Endothelial cell of umbilical vein (primary cell): Measurements from ENCODE around the gene BTBD18. TPM values are rescaled to one million over a fixed set of nuclear protein-coding genes. Genes with fewer than 3 reads are reported as not detected.

ENCODE experiments used
- BruUV-seq: library from RNA; stranded (reverse); fragments of 400-500 nt; replicated peaks from 2 replicates; lab custom pipeline; 2021; lab: Mats Ljungman, UMichigan
- CTCF ChIA-PET: fragments of 300-600, 350-600 bp; sonication (Branson Sonifier 250); formaldehyde crosslinking; loops from one replicate; lab custom pipeline; 2021; ENCODE audit warnings: antibody characterized with exemption, inconsistent platforms; lab: Charles Lee
- POLR2A ChIA-PET: fragments of 300-600, 350-600 bp; sonication (Branson Sonifier 250); formaldehyde crosslinking; loops from one replicate; lab custom pipeline; 2021; ENCODE audit warnings: antibody characterized with exemption, inconsistent platforms; lab: Charles Lee
- DNase-seq: peaks from one replicate; pipeline ENCODE4 v3.0.0-alpha.2; 2011; ENCODE audit warnings: low read depth, low spot score
- FAIRE-seq: peaks from 2 replicates; lab custom pipeline; 2011; peaks lifted over from hg19 to GRCh38; lab: Jason Lieb, UNC
- H2AFZ ChIP-seq: 2 replicates; pipeline ENCODE4 v1.6.0; 2012; ENCODE audit warnings: low read depth, low read length, control low read depth, inconsistent platforms
- H3K27ac ChIP-seq: 2 replicates; pipeline ENCODE4 v1.5.1; 2011; ENCODE audit warnings: low read depth, mild to moderate bottlenecking, control low read depth, low read length, moderate library complexity; ENCODE audit not compliant: insufficient read depth
- H3K27me3 ChIP-seq, 2 experiments: 2 replicates each; pipeline versions ENCODE4 v1.6.0 to v1.6.1; 2011; ENCODE audit warnings: low read length in 2 of 2, mixed read lengths in 1 of 2; ENCODE audit not compliant: control insufficient read depth in 2 of 2, insufficient read depth in 2 of 2
- H3K36me3 ChIP-seq, 2 experiments: 2 replicates in 1 of 2; 3 replicates in 1 of 2; pipeline ENCODE4 v1.5.1; 2011; ENCODE audit warnings: low read length in 2 of 2, mild to moderate bottlenecking in 1 of 2, moderate library complexity in 1 of 2; ENCODE audit not compliant: control insufficient read depth in 2 of 2, insufficient read depth in 2 of 2; ENCODE audit errors: extremely low read depth in 1 of 2
- H3K4me1 ChIP-seq: 3 replicates; pipeline ENCODE4 v1.5.1; 2011; ENCODE audit warnings: mild to moderate bottlenecking, low read length; ENCODE audit not compliant: control insufficient read depth, insufficient read depth; ENCODE audit errors: extremely low read depth
- H3K4me2 ChIP-seq: 2 replicates; pipeline ENCODE4 v1.6.1; 2011; ENCODE audit warnings: low read length, control low read depth, mixed read lengths; ENCODE audit not compliant: insufficient read depth
- H3K4me3 ChIP-seq, 3 experiments: fragments of 200-600 bp in 1 of 3; sonication (generic), shearing (Covaris generic) in 1 of 3; replicated peaks in 1 of 3; 2 replicates each; pipeline ENCODE4 v1.5.1; 2011 to 2016; ENCODE audit warnings: control low read depth in 3 of 3, low read length in 3 of 3, mild to moderate bottlenecking in 2 of 3, inconsistent platforms in 1 of 3, low read depth in 1 of 3, moderate library complexity in 1 of 3; ENCODE audit not compliant: insufficient read depth in 1 of 3
- H3K79me2 ChIP-seq: 2 replicates; pipeline ENCODE4 v1.6.0; 2012; ENCODE audit warnings: low read length, inconsistent platforms; ENCODE audit not compliant: control insufficient read depth, insufficient read depth
- H3K9ac ChIP-seq: replicated peaks from 2 replicates; pipeline ENCODE3; 2011; ENCODE audit warnings: low read length, control low read depth; ENCODE audit not compliant: insufficient read depth; ENCODE audit errors: extremely low read depth
- H3K9me1 ChIP-seq: replicated peaks from 3 replicates; pipeline ENCODE4 v1.6.0; 2011; ENCODE audit warnings: mild to moderate bottlenecking, low read length; ENCODE audit not compliant: control insufficient read depth, insufficient read depth; ENCODE audit errors: extremely low read depth
- H3K9me3 ChIP-seq: replicated peaks from 2 replicates; pipeline ENCODE4 v1.5.1; 2012; ENCODE audit warnings: low read length, inconsistent platforms; ENCODE audit not compliant: control insufficient read depth, insufficient read depth
- H4K20me1 ChIP-seq: replicated peaks from 2 replicates; pipeline ENCODE3; 2011; ENCODE audit warnings: mild to moderate bottlenecking, low read length; ENCODE audit not compliant: control insufficient read depth, insufficient read depth; ENCODE audit errors: extremely low read depth
- CTCF ChIP-seq, 2 donors: IDR thresholded peaks; 1 replicate in 1 of 2; 2 replicates in 1 of 2; pipeline ENCODE4 v1.5.1; 2011; ENCODE audit warnings: low read length in 2 of 2, mild to moderate bottlenecking in 2 of 2, moderate library complexity in 2 of 2, control low read depth in 1 of 2, inconsistent platforms in 1 of 2, low read depth in 1 of 2; ENCODE audit not compliant: insufficient read depth in 1 of 2; ENCODE audit errors: extremely low read depth in 1 of 2
- EZH2 ChIP-seq: IDR thresholded peaks from 2 replicates; pipeline ENCODE4 v1.6.1; 2012; ENCODE audit warnings: borderline replicate concordance, low read depth, mild to moderate bottlenecking, moderate library complexity, low read length, inconsistent platforms; ENCODE audit not compliant: severe bottlenecking
- FOS ChIP-seq: IDR thresholded peaks from 2 replicates; pipeline ENCODE4 v1.6.1; 2011; ENCODE audit warnings: mild to moderate bottlenecking, low read length, moderate library complexity, borderline replicate concordance; ENCODE audit not compliant: insufficient read depth
- GATA2 ChIP-seq: IDR thresholded peaks from 2 replicates; pipeline ENCODE4 v1.7.0; 2011; ENCODE audit warnings: low read depth, mild to moderate bottlenecking, moderate library complexity, mixed read lengths, low read length; ENCODE audit not compliant: insufficient read length, insufficient read depth
- JUN ChIP-seq: IDR thresholded peaks from 2 replicates; pipeline ENCODE4 v1.6.1; 2011; ENCODE audit warnings: borderline replicate concordance, low read depth; ENCODE audit not compliant: insufficient read length, insufficient read depth
- MAX ChIP-seq: IDR thresholded peaks from 2 replicates; pipeline ENCODE4 v1.6.1; 2011; ENCODE audit not compliant: insufficient read depth, insufficient read length
- MYC ChIP-seq: IDR thresholded peaks from one replicate; pipeline ENCODE4 v1.6.1; 2011; ENCODE audit warnings: mild to moderate bottlenecking, low read depth, low read length
- POLR2A ChIP-seq: IDR thresholded peaks from 2 replicates; pipeline ENCODE4 v1.6.1; 2012; ENCODE audit warnings: low read depth, mild to moderate bottlenecking, control low read depth, low read length
- POLR2AphosphoS5 ChIP-seq: IDR thresholded peaks from 2 replicates; pipeline ENCODE4 v1.6.1; 2012; ENCODE audit warnings: low read depth, mild to moderate bottlenecking, control low read depth, low read length, moderate library complexity; ENCODE audit not compliant: insufficient read depth
- dilution Hi-C: fragments of 300-500 bp; cut with MboI; formaldehyde crosslinking; loops from one replicate; pipeline ENCODE4 v1.15.0; 2019; ENCODE audit warnings: low sequenced_read_pairs; ENCODE audit not compliant: extremely low pct_ligation_motif_present
- intact Hi-C: fragments of 100-400 bp; cut with micrococcal nuclease; formaldehyde crosslinking; loops from one replicate; pipeline ENCODE4 v1.10.0; 2022
- polyA plus RNA-seq, 4 experiments: library from polyadenylated mRNA; depleted of rRNA in 3 of 4; stranded (reverse) in 3 of 4; unstranded in 1 of 4; fragments of >200 nt; gene quantifications; 2 replicates each; pipeline versions ENCODE4 v1.2.1 to v1.2.3, GENCODE V29; 2011 to 2012; ENCODE audit warnings: missing spikeins in 1 of 4
- total RNA-seq: library from RNA; stranded (reverse); gene quantifications from 2 replicates; pipeline ENCODE4 v1.2.3, GENCODE V29; 2021

Gene BTBD18
- total and polyA plus RNA-seq, 2 donors (not counting 3 experiments of a cell fraction or from before 2014, with no cell fraction given), result not detected

- H3K79me2 ChIP-seq, result peaks cover 46% of the 10 kb centered on the region
- H3K4me3 ChIP-seq, result no peak overlapping the region
- H3K9me3 ChIP-seq, result no peaks in the 10 kb centered on the region
- BruUV-seq, result no TSS peak
- H3K4me1 ChIP-seq, result no peaks in the 10 kb centered on the region
- no peaks in the 10 kb centered on the region for H4K20me1 ChIP-seq
- POLR2A ChIA-PET, result no interaction called here
- intact Hi-C loops (no loop called here), dilution Hi-C loops (no loop called here)
- no peaks in the 10 kb centered on the region for H3K27me3 ChIP-seq
- no peaks in the 10 kb centered on the region for H3K9me1 ChIP-seq
- no peak overlapping the region for H3K9ac ChIP-seq
- FAIRE-seq (no peak), DNase-seq (no peak)
- H3K27ac ChIP-seq, result no peak overlapping the region
- TF ChIP-seq MAX (no peak), POLR2AphosphoS5 (no peak), FOS (no peak), GATA2 (no peak), MYC (no peak), POLR2A (no peak), JUN (no peak), EZH2 (no peak)
- H2AFZ ChIP-seq, result no peak overlapping the region
- CTCF ChIA-PET, result interaction anchor here (1.0 to 1.4 kb wide), 2 partner anchors 19 to 28 kb away, joined by 3 to 4 read pairs; partner anchors contain the start of gene BTBD18
- no peaks in the 10 kb centered on the region for H3K36me3 ChIP-seq
- H3K4me2 ChIP-seq, result no peak overlapping the region
Observed at GRCh38 chr11:57732661-57733060, 19.0 kb downstream of the BTBD18 start.

GRCh38 chr11:57729479-57729878 lies 22.1 kb downstream of the BTBD18 start:
- BruUV-seq, result no TSS peak
- TF ChIP-seq POLR2AphosphoS5 (no peak), MAX (no peak), CTCF (IDR thresholded peaks at IDR 0.05; ENCODE audit: extremely low read depth in 1 of 2, insufficient read depth in 1 of 2, low read depth in 1 of 2, low read length in 2 of 2) (no peak), JUN (no peak), MYC (no peak), GATA2 (no peak), FOS (no peak), EZH2 (no peak), POLR2A (no peak)
- DNase-seq (no peak), FAIRE-seq (no peak)
- no peaks in the 10 kb centered on the region for H3K9me3 ChIP-seq
- dilution Hi-C loops, result no loop called here
- H2AFZ ChIP-seq, result no peak overlapping the region
- no peaks in the 10 kb centered on the region for H4K20me1 ChIP-seq
- H3K9me1 ChIP-seq, result no peaks in the 10 kb centered on the region
- intact Hi-C loops, result no loop called here
- no peaks in the 10 kb centered on the region for H3K36me3 ChIP-seq
- no peaks in the 10 kb centered on the region for H3K4me1 ChIP-seq
- CTCF ChIA-PET, result interaction anchor here (0.6 kb wide), 1 partner anchor 25 kb away, joined by 4 read pairs; no protein-coding TSS in a partner anchor
- POLR2A ChIA-PET, result no interaction called here
- H3K79me2 ChIP-seq, result peaks cover 58% of the 10 kb centered on the region
- H3K27me3 ChIP-seq, result no peaks in the 10 kb centered on the region
- H3K4me3 ChIP-seq, result no peak overlapping the region
- H3K9ac ChIP-seq, result no peak overlapping the region
- H3K4me2 ChIP-seq, result no peak overlapping the region
- no peak overlapping the region for H3K27ac ChIP-seq
